GM21619 (cell line): ENCODE measurements around the gene ULK3.

ENCODE experiments used
- ATAC-seq: cut with Tn5 transposase; IDR thresholded peaks from one replicate; pipeline ENCODE4 v1.9.1; 2021; ENCODE audit not compliant: unreplicated experiment

Gene ULK3

GRCh38 chr15:74840851-74841775 lies 1.8 kb downstream of the ULK3 start:
- no peak for ATAC-seq

DNA sequence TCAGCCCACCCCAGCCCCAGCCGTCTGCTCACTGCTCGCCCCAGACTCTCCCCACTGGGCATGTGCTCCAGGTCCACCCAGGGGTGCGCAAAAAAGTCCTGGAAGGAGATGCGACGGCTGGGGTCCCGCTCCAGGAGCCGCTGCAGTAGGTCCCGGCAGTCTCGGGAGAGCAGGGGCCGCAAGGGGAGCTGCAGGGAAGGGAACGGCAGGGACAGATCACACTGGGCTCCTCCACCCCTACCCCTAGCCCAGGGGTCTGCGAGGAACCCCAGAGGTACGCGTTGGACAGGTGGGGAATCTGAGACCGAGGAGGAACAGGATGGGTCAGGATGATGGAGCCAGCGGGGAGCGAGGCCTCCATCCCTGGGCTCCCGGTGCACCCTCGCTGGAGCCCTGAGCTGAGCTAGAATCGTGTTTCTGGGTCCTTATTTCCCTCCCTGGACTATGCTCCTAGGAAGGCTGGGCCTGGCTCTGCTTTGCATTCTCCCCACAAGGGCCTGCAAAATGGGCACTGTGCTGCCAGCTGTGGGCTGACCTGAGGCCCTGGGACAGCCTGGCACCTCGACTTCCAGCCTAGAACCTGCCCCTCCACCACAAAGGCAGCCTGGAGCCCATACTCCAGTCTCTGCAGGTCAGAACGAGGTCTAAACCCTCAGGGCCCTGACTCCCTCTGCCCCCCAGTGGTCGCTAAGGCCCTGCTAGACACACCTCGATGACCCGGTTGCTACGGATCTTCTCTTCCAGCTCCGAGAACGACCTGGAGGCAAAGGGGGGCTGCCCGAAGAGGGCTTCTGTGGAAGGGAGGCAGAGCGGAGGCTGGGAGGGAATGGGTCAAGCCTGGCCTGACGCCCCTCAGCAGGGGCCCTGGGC lies 3.2 kb downstream of the ULK3 start:
- ATAC-seq, result no peak

- ATAC-seq, result no peak
Observed at GRCh38 chr15:74838746-74839525, 4.0 kb downstream of the ULK3 start.

DNA sequence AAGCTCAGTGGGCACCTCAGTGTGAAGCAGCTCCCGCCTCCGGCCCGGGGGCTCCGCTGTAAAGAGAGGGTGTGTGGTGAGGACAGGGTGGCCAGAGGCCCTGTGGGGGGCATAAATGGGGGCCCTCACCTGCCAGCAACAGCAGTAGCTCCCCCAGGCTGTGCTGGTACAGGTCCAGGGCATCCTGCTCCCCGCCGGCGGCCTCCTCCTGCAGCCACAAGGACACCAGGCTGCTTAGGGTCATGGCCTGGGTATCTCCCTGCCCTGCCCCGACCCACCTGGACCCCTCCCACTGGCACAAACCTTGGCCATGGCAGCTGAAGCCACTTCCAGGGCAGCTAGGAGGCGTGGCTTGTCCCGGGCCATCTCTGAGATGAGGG lies 4.8 kb downstream of the ULK3 start:
- no peak for ATAC-seq

GRCh38 chr15:74837482-74838136 lies 5.3 kb downstream of the ULK3 start:
- no peak for ATAC-seq

DNA sequence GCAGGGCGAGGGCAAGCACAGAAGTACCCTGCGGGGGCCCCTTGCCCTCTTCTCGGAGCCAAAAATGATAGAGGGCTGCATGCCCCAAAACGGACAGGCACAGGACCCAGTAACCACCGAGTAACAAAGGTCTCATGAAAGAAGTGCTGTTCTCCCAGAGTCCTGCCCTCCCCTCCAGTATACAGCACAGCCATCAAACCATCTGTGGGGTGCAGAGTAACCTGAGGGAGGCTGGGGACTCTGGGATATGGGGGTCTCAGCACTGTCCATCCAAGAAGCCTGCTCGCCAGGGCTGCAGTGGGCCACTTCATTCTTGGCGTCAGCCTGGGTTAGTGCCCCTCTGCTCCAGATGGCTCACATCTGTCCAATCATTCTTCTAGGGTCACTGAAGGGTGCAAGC lies 6.1 kb downstream of the ULK3 start:
- no peak for ATAC-seq

GRCh38 chr15:74835312-74835823 lies 7.6 kb downstream of the ULK3 start:
- no peak for ATAC-seq

DNA sequence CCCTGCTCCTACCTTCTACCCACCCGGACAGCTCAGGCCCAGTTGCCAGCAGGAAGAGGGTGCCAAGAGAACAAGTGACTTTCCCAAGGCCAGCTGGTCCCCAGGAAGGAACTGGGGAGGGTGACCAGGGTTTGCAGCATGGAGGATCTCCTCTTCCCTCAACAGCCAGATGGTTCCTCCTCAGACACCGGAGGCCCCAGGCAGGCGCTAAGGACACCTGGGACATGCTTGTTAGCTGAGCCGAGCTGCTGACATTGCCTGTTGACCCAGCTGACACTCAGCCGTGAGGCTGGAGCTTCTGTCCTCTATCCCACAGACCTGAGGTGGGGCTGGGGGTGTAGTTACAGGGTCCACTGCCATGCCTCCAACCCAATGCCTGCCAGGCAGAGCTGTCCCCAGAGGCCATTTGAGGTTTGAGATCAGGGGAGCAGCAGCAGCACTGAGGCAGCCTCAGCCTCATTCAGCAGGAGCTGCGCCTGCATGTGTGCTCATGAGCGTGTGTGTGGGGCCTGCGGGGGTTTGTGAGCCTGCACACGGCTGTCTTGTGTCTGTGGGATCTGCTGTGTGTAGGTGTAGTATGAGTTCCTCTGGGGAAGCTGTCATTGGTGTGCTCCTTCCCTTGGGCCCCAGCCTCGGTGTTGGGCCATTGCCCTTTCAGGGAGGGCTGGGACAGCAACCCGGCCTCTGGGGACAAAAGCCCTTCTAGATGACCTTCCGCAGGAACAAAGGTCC lies 9.4 kb downstream of the ULK3 start:
- no peak for ATAC-seq

DNA sequence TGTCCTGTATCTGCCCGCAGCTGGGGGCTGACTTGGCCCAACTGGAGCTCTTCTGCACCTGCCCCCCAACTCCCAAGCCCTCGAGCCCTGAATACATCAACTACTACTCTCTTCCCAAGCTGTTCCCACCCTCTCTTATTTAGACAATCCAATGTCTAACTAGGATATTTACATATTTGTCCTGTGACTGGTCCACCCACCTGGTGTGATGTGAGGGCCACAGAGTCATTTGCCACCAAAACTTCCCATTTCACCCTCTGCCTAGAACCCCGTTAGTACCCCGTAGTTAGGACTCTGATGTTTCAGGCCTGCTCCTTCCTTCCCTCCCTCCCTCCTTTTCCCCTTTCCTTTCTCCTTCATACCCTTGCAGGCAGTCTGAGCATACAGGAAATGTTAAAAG lies 10.1 kb downstream of the ULK3 start:
- ATAC-seq, result no peak

DNA sequence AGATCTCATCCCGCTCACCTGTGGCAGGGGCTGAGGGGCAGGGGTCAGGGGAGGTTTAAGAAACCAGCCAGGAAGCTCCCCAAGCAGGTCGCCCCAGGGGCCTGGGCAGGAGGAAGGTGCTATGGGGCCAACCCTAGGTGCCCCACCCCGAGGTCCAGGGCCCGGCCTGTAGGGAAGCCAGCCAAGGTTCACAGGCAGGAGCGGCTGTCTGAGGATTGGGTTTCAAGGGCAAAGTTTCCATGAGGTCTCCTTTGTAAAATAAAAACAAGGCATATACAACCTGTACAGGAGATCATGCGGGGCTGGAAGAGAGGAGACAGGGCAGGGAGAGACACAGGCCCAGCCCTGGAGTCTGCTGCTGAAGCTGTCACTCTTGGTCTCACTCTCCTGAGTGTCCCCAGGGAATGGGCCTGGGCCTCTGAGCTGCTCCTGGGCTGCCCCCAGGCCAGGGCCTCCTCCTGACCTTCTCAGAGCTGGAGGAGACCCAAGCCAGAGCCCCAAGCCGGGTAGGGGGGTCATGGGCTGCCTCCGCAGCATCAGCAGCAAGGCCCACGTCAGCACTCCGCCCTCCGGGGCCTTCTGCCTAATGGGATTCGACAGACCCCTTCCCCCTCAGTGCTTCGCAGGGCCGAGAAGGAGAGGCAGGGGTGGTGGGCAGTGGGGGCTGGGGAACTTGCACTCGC lies 11.0 kb downstream of the ULK3 start:
- ATAC-seq, result no peak

- no peak for ATAC-seq
Observed at GRCh38 chr15:74830868-74831267, 12.1 kb downstream of the ULK3 start.

- no peak for ATAC-seq
Observed at GRCh38 chr15:74829991-74830390, 13.0 kb downstream of the ULK3 start.

- no peak for ATAC-seq
Observed at GRCh38 chr15:74829486-74829885, 13.5 kb downstream of the ULK3 start.

DNA sequence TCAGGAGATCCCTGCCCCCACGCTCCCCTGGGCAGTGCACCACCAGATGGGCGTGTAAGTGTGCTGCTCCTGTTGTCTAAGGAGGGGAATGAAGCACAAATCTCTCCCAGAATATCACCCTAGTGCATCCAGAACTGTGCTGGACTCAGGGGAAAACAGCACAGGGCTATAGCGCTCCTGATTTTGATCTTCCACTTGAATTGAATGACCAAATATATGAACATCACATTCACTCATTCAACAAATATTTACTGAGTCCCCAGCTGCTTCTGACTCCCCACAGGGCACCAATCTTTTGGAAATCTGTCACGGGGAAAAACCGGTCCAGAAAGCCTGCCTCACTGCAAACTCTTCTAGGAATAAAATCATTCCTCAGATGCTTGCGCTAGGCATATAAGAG lies 14.1 kb downstream of the ULK3 start:
- no peak for ATAC-seq

- no peak for ATAC-seq
Observed at GRCh38 chr15:74827614-74828013, 15.3 kb downstream of the ULK3 start.

DNA sequence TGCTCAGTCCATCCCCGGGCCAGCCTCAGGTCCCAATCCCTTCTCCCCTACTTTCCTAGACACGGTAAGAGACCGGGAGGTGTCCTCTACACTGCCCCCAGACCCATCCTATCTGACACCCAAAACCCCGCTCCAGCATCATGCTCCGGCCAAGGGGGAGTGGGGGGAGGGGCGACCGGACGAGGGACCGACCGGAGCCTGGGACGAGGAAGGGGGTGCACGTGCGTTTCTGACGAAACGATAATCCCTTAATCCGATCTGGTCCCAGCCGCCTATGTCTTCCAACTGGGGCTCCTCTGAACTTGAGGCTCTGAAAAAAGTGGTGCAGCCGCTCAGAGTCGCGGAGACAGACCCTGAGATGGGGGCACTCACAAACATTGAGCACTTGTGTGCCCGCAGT lies 16.0 kb downstream of the ULK3 start:
- ATAC-seq, result no peak

- ATAC-seq, result no peak
Observed at GRCh38 chr15:74826364-74826819, 16.6 kb downstream of the ULK3 start, which contains the start of gene CPLX3. CPLX3 (plus strand) TSS chr15:74826627; CDS start chr15:74826704, 77 bp downstream.

GRCh38 chr15:74825866-74826265 lies 17.1 kb downstream of the ULK3 start:
- ATAC-seq, result no peak

DNA sequence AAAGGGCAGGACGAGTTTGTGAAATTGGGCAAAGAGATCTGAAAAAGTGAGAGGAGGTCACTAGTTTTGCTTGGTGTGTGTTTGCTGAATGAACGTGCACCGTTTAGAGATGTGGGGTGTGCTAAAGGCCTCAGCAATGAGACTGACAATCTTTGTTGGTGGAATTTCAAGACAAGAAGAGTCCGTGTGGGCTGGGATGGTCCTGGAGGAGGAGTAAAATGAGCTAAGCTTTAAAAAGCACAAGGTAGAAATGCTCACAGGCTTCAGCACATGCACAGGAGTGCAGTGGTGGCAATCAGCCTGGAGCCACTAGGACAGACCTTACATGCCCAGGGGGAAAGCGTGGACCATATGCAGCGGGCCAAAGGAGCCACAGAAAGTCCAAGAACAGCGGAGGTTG lies 18.0 kb downstream of the ULK3 start:
- no peak for ATAC-seq
